GM18505 (cell line): ENCODE data around the gene RBM25.
"Not testable (repeated sequence)": the region's sequence is repeated elsewhere in the genome, so short reads cannot be mapped to it uniquely, and the experiment has no call there.

Experiments used
- ATAC-seq: cut with Tn5 transposase; IDR thresholded peaks from one replicate; pipeline ENCODE4 v1.9.1; 2021; ENCODE audit not compliant: unreplicated experiment
- POLR2A ChIP-seq: IDR thresholded peaks from 4 replicates; pipeline ENCODE4 v1.6.1; 2011; ENCODE audit warnings: borderline replicate concordance; ENCODE audit not compliant: insufficient read depth, insufficient read length; ENCODE audit errors: extremely low read depth

The RBM25 gene

GRCh38 chr14:73058224-73058921 is at the start of gene RBM25:
RBM25 (plus strand) TSS chr14:73058534; CDS start chr14:73071642, 13,108 bp downstream.
- peak; percentile 99 for TF ChIP-seq POLR2A
- peak; percentile 94 for ATAC-seq

DNA sequence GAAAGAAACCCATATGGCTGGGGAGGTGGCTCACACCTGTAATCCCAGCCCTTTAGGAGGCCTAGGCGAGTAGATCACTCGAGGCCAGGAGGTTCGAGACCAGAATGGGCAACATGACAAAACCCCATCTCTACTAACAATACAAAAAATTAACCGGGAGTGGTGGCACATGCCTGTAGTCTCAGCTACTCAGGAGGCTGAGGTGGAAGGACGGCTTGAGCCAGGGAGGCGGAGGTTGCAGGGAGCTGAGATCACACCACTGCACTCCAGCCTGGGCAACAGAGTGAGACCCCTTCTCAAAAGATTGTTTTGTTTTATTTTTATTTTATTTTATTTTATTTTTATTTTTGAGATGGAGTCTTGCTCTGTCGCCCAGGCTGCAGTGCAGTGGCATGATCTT is 47.1 kb upstream of the RBM25 start:
- ATAC-seq: not testable (repeated sequence)

GRCh38 chr14:73014105-73014504 is 44.2 kb upstream of the RBM25 start:
- peak; percentile 76 for ATAC-seq
- no peak for TF ChIP-seq POLR2A

DNA sequence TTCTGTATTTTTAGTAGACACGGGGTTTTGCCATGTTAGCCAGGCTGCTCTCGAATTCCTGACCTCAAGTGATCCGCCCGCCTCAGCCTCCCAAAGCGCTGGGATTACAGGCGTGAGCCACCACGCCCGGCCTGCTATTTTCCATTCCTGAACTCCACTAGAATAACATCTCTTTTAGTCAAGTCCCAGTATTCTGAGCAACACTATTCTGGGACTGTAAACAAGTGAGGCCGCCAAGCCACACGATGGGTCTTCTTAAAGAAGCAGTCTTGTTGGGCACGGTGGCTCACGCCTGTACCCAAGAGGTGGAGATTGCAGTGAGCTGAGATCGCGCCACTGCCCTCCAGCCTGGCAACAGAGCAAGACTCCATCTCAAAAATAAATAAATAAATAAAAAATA is 42.8 kb upstream of the RBM25 start:
- ATAC-seq: not testable (repeated sequence)

DNA sequence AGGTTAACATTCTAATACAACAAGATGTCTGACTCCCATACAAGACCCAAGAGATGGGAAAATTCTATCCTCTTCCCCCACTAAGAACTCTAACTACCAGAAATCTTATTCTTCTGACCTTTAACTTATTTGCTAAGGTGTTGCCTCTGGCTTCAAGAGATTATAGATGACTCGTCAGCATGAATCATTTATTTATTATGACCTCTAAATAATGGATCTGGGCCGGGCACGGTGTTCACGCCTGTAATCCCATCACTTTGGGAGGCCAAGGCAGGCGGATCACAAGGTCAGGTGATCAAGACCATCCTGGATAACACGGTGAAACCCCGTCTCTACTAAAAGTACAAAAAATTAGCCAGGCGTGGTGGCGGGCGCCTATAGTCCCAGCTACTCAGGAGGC is 42.3 kb upstream of the RBM25 start:
- not testable (repeated sequence) for ATAC-seq

- no peak for TF ChIP-seq POLR2A
- no peak for ATAC-seq
Measured at GRCh38 chr14:73022051-73022450, 36.3 kb upstream of the RBM25 start.

DNA sequence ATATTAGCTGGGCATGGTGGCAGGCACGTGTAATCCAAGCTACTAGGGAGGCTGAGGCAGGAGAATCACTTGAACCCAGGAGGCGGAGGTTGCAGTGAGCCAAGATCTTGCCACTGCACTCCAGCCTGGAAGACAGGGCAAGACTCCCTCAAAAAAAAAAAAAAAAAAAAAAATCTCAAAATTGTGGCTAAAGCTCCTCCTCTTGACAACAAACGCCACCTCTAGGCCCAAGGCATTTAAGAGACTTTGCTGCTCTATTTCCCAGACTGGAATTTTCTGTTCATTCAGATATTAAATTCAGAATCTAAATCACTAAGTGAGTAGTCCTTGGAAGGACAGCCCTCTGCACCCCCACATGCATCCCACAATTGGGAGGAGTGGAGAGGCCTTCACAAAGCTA is 32.8 kb upstream of the RBM25 start:
- no peak for TF ChIP-seq POLR2A
- no peak for ATAC-seq

DNA sequence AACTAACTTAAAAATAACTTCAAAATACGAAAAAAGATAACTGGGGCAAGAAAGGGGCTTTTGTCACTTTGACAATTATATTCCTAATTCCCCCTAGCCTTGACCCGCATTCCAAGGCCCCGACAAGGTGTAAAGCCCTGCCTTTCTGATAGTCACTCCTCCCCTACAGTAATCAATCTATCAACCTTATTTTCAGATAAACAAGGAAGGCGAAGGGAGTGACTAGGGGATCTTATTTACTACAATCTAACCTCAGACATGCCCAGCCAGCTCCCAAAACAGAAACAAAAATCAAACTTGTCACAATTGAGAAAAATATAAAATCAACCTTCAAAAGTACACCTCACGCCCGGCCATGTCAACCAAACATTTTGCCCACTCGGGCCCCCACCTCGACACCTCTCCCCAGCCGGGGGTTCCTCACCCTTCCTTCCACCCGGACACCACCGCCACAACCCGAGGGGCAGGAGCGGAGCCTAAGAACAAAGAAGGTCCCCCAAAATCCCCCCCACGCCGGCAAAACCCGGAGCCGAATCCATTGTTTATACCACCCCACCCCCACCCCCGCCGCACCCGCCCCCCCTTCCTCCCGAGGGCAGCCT is 32.0 kb upstream of the RBM25 start:
- no peak for ATAC-seq
- TF ChIP-seq POLR2A: no peak

- TF ChIP-seq POLR2A: peak; percentile 65
- ATAC-seq: peak; percentile 91
Measured at GRCh38 chr14:73026845-73027542, 31.3 kb upstream of the RBM25 start, which contains the start of gene ZFYVE1. ZFYVE1 (minus strand) TSS chr14:73027106; CDS start chr14:73024508, 2,598 bp downstream.

DNA sequence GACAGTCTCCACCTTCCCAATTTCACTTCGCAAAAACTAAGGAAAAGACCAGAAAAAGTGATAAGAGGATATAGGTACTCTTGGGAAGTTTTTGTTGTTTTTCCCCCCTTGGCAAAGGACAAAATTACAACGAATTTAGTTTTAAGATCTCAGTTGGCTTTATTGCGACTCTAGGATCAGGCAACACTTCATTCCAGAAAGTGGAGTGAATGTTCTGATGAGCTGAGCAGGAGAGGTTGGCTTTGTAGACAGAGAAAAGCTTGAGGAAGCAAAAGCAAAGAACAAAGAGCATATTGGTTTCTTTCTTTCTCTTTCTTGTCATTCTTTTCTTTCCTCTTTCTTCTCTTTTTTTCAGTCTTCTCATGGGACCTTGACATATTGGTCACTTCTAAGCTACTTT is 30.8 kb upstream of the RBM25 start:
- no peak for TF ChIP-seq POLR2A

DNA sequence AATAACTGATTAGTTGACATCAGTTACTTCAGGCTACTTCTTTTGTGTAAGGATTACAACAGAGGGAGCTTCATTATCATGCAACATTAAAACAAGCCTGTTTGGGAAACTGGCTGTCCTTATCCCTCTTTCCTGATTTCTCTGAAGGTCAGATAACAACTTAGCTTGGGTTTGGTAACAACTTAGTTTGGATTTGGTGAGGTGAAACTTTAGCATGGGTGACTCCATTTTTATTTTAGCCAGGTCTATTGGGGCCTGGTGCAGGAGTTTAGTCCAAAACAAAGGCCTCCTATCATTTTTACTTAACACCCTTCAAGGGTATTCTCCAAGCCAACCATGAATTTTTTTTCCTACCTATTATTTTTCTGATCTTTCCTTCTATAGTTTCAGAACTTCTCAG is 30.4 kb upstream of the RBM25 start:
- TF ChIP-seq POLR2A: no peak
- ATAC-seq: no peak

More for the DNA sequence above, 30.8 kb upstream of the RBM25 start:
- ATAC-seq: no peak

DNA sequence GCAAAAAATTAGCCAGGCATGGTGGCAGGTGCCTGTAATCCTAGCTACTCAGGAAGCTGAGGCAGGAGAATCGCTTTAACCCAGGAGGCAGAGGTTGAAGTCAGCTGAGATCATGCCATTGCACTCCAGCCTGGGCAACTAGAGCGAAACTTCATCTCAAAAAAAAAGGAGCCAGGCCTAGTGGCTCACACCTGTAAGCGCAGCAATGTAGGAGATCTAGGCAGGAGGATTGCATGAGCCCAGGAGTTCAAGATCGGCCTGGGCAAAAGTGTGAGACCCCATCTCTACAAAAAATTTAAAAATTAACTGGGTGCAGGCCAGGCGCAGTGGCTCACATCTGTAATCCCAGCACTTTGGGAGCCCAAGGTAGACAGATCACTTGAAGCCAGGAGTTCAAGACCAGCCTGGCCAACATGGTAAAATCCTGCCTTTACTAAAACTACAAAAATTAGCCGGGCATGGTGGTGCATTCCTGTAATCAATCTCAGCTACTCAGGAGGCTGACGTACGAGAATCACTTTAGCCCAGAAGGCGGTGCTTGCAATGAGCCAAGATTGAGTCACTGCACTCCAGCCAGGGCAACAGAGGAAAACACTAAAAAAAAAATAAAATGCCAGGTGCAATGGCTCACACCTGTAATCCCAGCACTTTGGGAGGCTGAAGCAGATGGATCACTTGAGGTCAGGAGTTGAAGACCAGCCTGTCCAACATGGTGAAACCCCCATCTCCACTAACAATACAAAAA is 21.5 kb upstream of the RBM25 start:
- not testable (repeated sequence) for ATAC-seq

GRCh38 chr14:73047808-73048207 is 10.5 kb upstream of the RBM25 start:
- no peak for ATAC-seq
- no peak for TF ChIP-seq POLR2A

DNA sequence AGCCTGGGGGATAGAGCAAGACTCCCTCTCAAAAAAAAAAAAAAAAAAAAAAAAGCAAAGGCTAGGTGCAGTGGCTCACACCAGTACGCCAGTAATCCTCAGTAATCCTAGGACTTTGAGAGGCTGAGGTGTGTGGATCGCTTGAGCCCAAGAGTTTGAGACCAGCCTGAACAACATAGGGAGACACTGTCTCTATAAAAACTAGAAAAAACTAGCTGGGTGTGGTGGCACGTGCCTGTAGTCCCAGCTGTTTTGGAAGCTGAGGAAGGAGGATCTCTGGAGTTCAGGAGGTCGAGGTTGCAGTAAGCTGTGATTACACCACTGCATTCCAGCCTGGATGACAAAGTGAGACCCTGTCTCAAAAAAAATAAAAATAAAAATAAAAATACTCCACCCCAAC is 8.9 kb upstream of the RBM25 start:
- ATAC-seq: no peak
- TF ChIP-seq POLR2A: no peak
